Nephron progenitor cell (in vitro differentiated cells): ENCODE results near the gene PHF19.

Source experiments
- DNase-seq: peaks from one replicate; pipeline ENCODE4 v3.0.0; 2021
- H3K27ac Mint-ChIP-seq: 2 replicates; pipeline ENCODE4 v1.8.0; 2021; ENCODE audit warnings: mild to moderate bottlenecking, moderate library complexity, mixed read lengths
- H3K27me3 Mint-ChIP-seq: 2 replicates; pipeline ENCODE4 v1.8.0; 2021; ENCODE audit warnings: mild to moderate bottlenecking, low read depth, mixed read lengths; ENCODE audit not compliant: poor library complexity
- H3K36me3 Mint-ChIP-seq: 2 replicates; pipeline ENCODE4 v1.8.0; 2021; ENCODE audit warnings: low read depth, mixed read lengths
- H3K4me1 Mint-ChIP-seq: 2 replicates; pipeline ENCODE4 v1.8.0; 2021; ENCODE audit warnings: mixed read lengths
- H3K4me3 Mint-ChIP-seq: 2 replicates; pipeline ENCODE4 v1.8.0; 2021; ENCODE audit warnings: mild to moderate bottlenecking, moderate library complexity, mixed read lengths
- H3K9me3 Mint-ChIP-seq: 2 replicates; pipeline ENCODE4 v1.8.0; 2021; ENCODE audit warnings: mild to moderate bottlenecking, moderate library complexity, mixed read lengths
- CTCF ChIP-seq: fragments of 200-600 bp; sonication (generic); IDR thresholded peaks from 2 replicates; pipeline ENCODE4 v1.5.0; 2021; ENCODE audit warnings: antibody characterized with exemption

Gene PHF19

GRCh38 chr9:120850315-120850714 lies 26.7 kb downstream of the PHF19 start:
- Mint-ChIP-seq H3K4me3 (no peak overlapping the region), H3K27me3 (peaks cover 2% of the 10 kb centered on the region), H3K27ac (no peak overlapping the region), H3K4me1 (peaks cover 14% of the 10 kb centered on the region), H3K36me3 (peaks cover 6% of the 10 kb centered on the region), H3K9me3 (peaks cover under 1% of the 10 kb centered on the region)
- no peak for DNase-seq
- TF ChIP-seq CTCF = no peak

- Mint-ChIP-seq H3K9me3 (peaks cover 35% of the 10 kb centered on the region), H3K27ac (no peak overlapping the region), H3K4me1 (peaks cover 27% of the 10 kb centered on the region), H3K27me3 (peaks cover 7% of the 10 kb centered on the region), H3K4me3 (no peak overlapping the region), H3K36me3 (peaks cover 31% of the 10 kb centered on the region)
- DNase-seq = no peak
- TF ChIP-seq CTCF = no peak
These were observed 30.1 kb downstream of the PHF19 start for GRCh38 chr9:120846906-120847305.

GRCh38 chr9:120846251-120846889 lies 30.6 kb downstream of the PHF19 start:
- H3K27me3 Mint-ChIP-seq = peaks cover 10% of the 10 kb centered on the region
- no peak for DNase-seq
- no peak overlapping the region for H3K27ac Mint-ChIP-seq
- TF ChIP-seq CTCF = no peak
- H3K36me3 Mint-ChIP-seq = peaks cover 37% of the 10 kb centered on the region
- peaks cover 40% of the 10 kb centered on the region for H3K9me3 Mint-ChIP-seq
- H3K4me1 Mint-ChIP-seq = peaks cover 32% of the 10 kb centered on the region
- no peak overlapping the region for H3K4me3 Mint-ChIP-seq

GRCh38 chr9:120845255-120845654 lies 31.7 kb downstream of the PHF19 start:
- H3K27ac Mint-ChIP-seq = no peak overlapping the region
- peaks cover 45% of the 10 kb centered on the region for H3K36me3 Mint-ChIP-seq
- no peak for DNase-seq
- peaks cover 8% of the 10 kb centered on the region for H3K27me3 Mint-ChIP-seq
- TF ChIP-seq CTCF = no peak
- H3K9me3 Mint-ChIP-seq = peaks cover 45% of the 10 kb centered on the region
- peaks cover 34% of the 10 kb centered on the region for H3K4me1 Mint-ChIP-seq
- H3K4me3 Mint-ChIP-seq = no peak overlapping the region

GRCh38 chr9:120842685-120843485 lies 34.1 kb downstream of the PHF19 start, which contains the start of gene PSMD5:
PSMD5 (minus strand) TSS chr9:120842922; CDS start chr9:120842909, 13 bp downstream.
- H3K4me1 Mint-ChIP-seq = peaks cover 41% of the 10 kb centered on the region
- H3K27me3 Mint-ChIP-seq = peaks cover 8% of the 10 kb centered on the region
- peaks cover 62% of the 10 kb centered on the region for H3K36me3 Mint-ChIP-seq
- peaks cover 50% of the 10 kb centered on the region for H3K9me3 Mint-ChIP-seq
- peak within 1 kb of the TSS; percentile 99 for H3K4me3 Mint-ChIP-seq
- H3K27ac Mint-ChIP-seq = peak within 1 kb of the TSS; percentile 98
- no peak for TF ChIP-seq CTCF
- peak; percentile 85 for DNase-seq
